Activated CD4-positive, alpha-beta T cell treated with anti-CD3 and anti-CD28 coated beads, Interleukin-2, amount 10 ng/mL, durations not matched to agents 7 days and 5 days (primary cell): ENCODE measurements around the gene PTPRH. TPM values are rescaled to one million over a fixed set of nuclear protein-coding genes. Genes with fewer than 3 reads are reported as not detected.
"Not testable (repeated sequence)": the region's sequence is repeated elsewhere in the genome, so short reads cannot be mapped to it uniquely, and the experiment has no call there.

Experiments
- CTCF ChIA-PET: fragments of 350-600 bp; sonication (Branson Sonifier 250); formaldehyde crosslinking; loops from one replicate; lab custom pipeline; 2021; ENCODE audit warnings: antibody characterized with exemption; lab: Charles Lee
- POLR2A ChIA-PET: fragments of 350-600 bp; sonication (Branson Sonifier 250); formaldehyde crosslinking; loops from one replicate; lab custom pipeline; 2021; ENCODE audit warnings: antibody characterized with exemption; lab: Charles Lee
- DNase-seq: peaks from one replicate; pipeline ENCODE4 v3.0.0-alpha.2; 2020
- H3K27ac Mint-ChIP-seq: one replicate; pipeline ENCODE4 v1.8.0; 2021; ENCODE audit warnings: mild to moderate bottlenecking, moderate library complexity, mixed read lengths
- H3K27me3 Mint-ChIP-seq: one replicate; pipeline ENCODE4 v1.8.0; 2021; ENCODE audit warnings: mixed read lengths
- H3K36me3 Mint-ChIP-seq: one replicate; pipeline ENCODE4 v1.8.0; 2021; ENCODE audit warnings: low read depth, mixed read lengths
- H3K4me1 Mint-ChIP-seq: one replicate; pipeline ENCODE4 v1.8.0; 2021; ENCODE audit warnings: mixed read lengths
- H3K4me3 Mint-ChIP-seq: one replicate; pipeline ENCODE4 v1.8.0; 2021; ENCODE audit warnings: mild to moderate bottlenecking, moderate library complexity, mixed read lengths
- H3K9me3 Mint-ChIP-seq: one replicate; pipeline ENCODE4 v1.8.0; 2021; ENCODE audit warnings: mixed read lengths
- total RNA-seq, 2 experiments: library from RNA; stranded (reverse); gene quantifications; one replicate each; pipeline ENCODE4 v1.2.3, GENCODE V29; 2021

The PTPRH gene
- total RNA-seq, 2 experiments from 2014 or later = not detected

- no peaks in the 10 kb centered on the region for H3K27me3 Mint-ChIP-seq
- POLR2A ChIA-PET = no interaction called here
- CTCF ChIA-PET = interaction anchor here (1.0 kb wide), 1 partner anchor 104 kb away, joined by 3 read pairs; no protein-coding TSS in a partner anchor
- no peak for DNase-seq
- H3K4me3 Mint-ChIP-seq = no peak overlapping the region
- no peak overlapping the region for H3K27ac Mint-ChIP-seq
- H3K9me3 Mint-ChIP-seq = no peaks in the 10 kb centered on the region
- H3K36me3 Mint-ChIP-seq = peaks cover 36% of the 10 kb centered on the region
- H3K4me1 Mint-ChIP-seq = no peaks in the 10 kb centered on the region
These were observed 18.7 kb upstream of the PTPRH start for GRCh38 chr19:55228015-55228391.

GRCh38 chr19:55227241-55228014, 18.1 kb upstream of the PTPRH start:
- ChIA-PET CTCF (interaction anchor here (1.0 kb wide), 1 partner anchor 105 kb away, joined by 3 read pairs; no protein-coding TSS in a partner anchor), POLR2A (no interaction called here)
- H3K36me3 Mint-ChIP-seq = peaks cover 34% of the 10 kb centered on the region
- H3K4me3 Mint-ChIP-seq = no peak overlapping the region
- no peaks in the 10 kb centered on the region for H3K27me3 Mint-ChIP-seq
- DNase-seq = no peak
- H3K9me3 Mint-ChIP-seq = no peaks in the 10 kb centered on the region
- H3K27ac Mint-ChIP-seq = no peak overlapping the region
- no peaks in the 10 kb centered on the region for H3K4me1 Mint-ChIP-seq

GRCh38 chr19:55226788-55227187, 17.5 kb upstream of the PTPRH start:
- CTCF ChIA-PET = no interaction called here
- no peaks in the 10 kb centered on the region for H3K9me3 Mint-ChIP-seq
- no peak for DNase-seq
- H3K27ac Mint-ChIP-seq = no peak overlapping the region
- peaks cover 30% of the 10 kb centered on the region for H3K36me3 Mint-ChIP-seq
- no peaks in the 10 kb centered on the region for H3K27me3 Mint-ChIP-seq
- H3K4me3 Mint-ChIP-seq = no peak overlapping the region
- POLR2A ChIA-PET = no interaction called here
- H3K4me1 Mint-ChIP-seq = no peaks in the 10 kb centered on the region

GRCh38 chr19:55226273-55226672, 17.0 kb upstream of the PTPRH start:
- no peak for DNase-seq
- Mint-ChIP-seq H3K4me3 (no peak overlapping the region), H3K9me3 (peaks cover 3% of the 10 kb centered on the region), H3K4me1 (no peaks in the 10 kb centered on the region), H3K27ac (no peak overlapping the region), H3K36me3 (peaks cover 32% of the 10 kb centered on the region), H3K27me3 (no peaks in the 10 kb centered on the region)
- ChIA-PET CTCF (no interaction called here), POLR2A (no interaction called here)

- Mint-ChIP-seq H3K36me3 (peaks cover 38% of the 10 kb centered on the region), H3K27ac (no peak overlapping the region), H3K27me3 (no peaks in the 10 kb centered on the region), H3K4me1 (no peaks in the 10 kb centered on the region), H3K4me3 (no peak overlapping the region), H3K9me3 (peaks cover 3% of the 10 kb centered on the region)
- ChIA-PET POLR2A (no interaction called here), CTCF (no interaction called here)
- no peak for DNase-seq
These were observed 16.2 kb upstream of the PTPRH start for GRCh38 chr19:55225415-55225958.

GRCh38 chr19:55224679-55225414, 15.5 kb upstream of the PTPRH start:
- peaks cover 38% of the 10 kb centered on the region for H3K36me3 Mint-ChIP-seq
- peak overlapping the region; percentile 31 for H3K27ac Mint-ChIP-seq
- POLR2A ChIA-PET, H3K4me1 Mint-ChIP-seq, H3K4me3 Mint-ChIP-seq, CTCF ChIA-PET, DNase-seq, H3K27me3 Mint-ChIP-seq, H3K9me3 Mint-ChIP-seq: not testable (repeated sequence)

GRCh38 chr19:55224038-55224665, 14.9 kb upstream of the PTPRH start:
- no peaks in the 10 kb centered on the region for H3K27me3 Mint-ChIP-seq
- CTCF ChIA-PET = interaction anchor here (0.5 kb wide), 1 partner anchor 212 kb away, joined by 3 read pairs; no protein-coding TSS in a partner anchor
- H3K4me3 Mint-ChIP-seq = no peak overlapping the region
- peaks cover 3% of the 10 kb centered on the region for H3K9me3 Mint-ChIP-seq
- no peak for DNase-seq
- peaks cover 37% of the 10 kb centered on the region for H3K36me3 Mint-ChIP-seq
- no peaks in the 10 kb centered on the region for H3K4me1 Mint-ChIP-seq
- POLR2A ChIA-PET = no interaction called here
- H3K27ac Mint-ChIP-seq = peak overlapping the region; percentile 31

- ChIA-PET POLR2A (no interaction called here), CTCF (interaction anchor here (0.5 kb wide), 1 partner anchor 213 kb away, joined by 3 read pairs; no protein-coding TSS in a partner anchor)
- no peak for DNase-seq
- Mint-ChIP-seq H3K4me3 (no peak overlapping the region), H3K36me3 (peaks cover 34% of the 10 kb centered on the region), H3K27ac (no peak overlapping the region), H3K27me3 (no peaks in the 10 kb centered on the region), H3K9me3 (peaks cover 3% of the 10 kb centered on the region), H3K4me1 (no peaks in the 10 kb centered on the region)
These were observed 14.2 kb upstream of the PTPRH start for GRCh38 chr19:55223291-55224037.

- Mint-ChIP-seq H3K4me1 (peaks cover 14% of the 10 kb centered on the region), H3K9me3 (peaks cover 6% of the 10 kb centered on the region), H3K27ac (no peak overlapping the region), H3K4me3 (no peak overlapping the region), H3K27me3 (peaks cover 11% of the 10 kb centered on the region), H3K36me3 (peaks cover 17% of the 10 kb centered on the region)
- ChIA-PET POLR2A (no interaction called here), CTCF (interaction anchor here (0.5 to 1.4 kb wide), 2 partner anchors 61 to 1332 kb away, joined by 4 to 5 read pairs; no protein-coding TSS in a partner anchor)
- DNase-seq = no peak
These were observed 11.2 kb upstream of the PTPRH start for GRCh38 chr19:55220525-55220924.

GRCh38 chr19:55216461-55217198, 7.3 kb upstream of the PTPRH start:
- H3K4me3 Mint-ChIP-seq = peak overlapping the region; percentile 38
- ChIA-PET POLR2A (no interaction called here), CTCF (interaction anchor here (0.7 to 1.7 kb wide), 2 partner anchors 11 to 56 kb away, joined by 3 read pairs; no protein-coding TSS in a partner anchor)
- peaks cover 18% of the 10 kb centered on the region for H3K9me3 Mint-ChIP-seq
- no peak overlapping the region for H3K27ac Mint-ChIP-seq
- H3K4me1 Mint-ChIP-seq = peaks cover 14% of the 10 kb centered on the region
- peaks cover 16% of the 10 kb centered on the region for H3K36me3 Mint-ChIP-seq
- peak; percentile 63 for DNase-seq
- H3K27me3 Mint-ChIP-seq = peaks cover 21% of the 10 kb centered on the region

- POLR2A ChIA-PET = interaction anchor here (0.6 kb wide), 1 partner anchor 40 kb away, joined by 4 read pairs; no protein-coding TSS in a partner anchor
- Mint-ChIP-seq H3K27me3 (peaks cover 22% of the 10 kb centered on the region), H3K9me3 (peaks cover 15% of the 10 kb centered on the region)
These were observed 4.2 kb upstream of the PTPRH start for GRCh38 chr19:55213547-55213946.

More at GRCh38 chr19:55213547-55213946, 4.2 kb upstream of the PTPRH start:
- H3K36me3 Mint-ChIP-seq = peaks cover 3% of the 10 kb centered on the region
- no peak overlapping the region for H3K4me3 Mint-ChIP-seq
- CTCF ChIA-PET = no interaction called here
- DNase-seq = no peak
- peaks cover 14% of the 10 kb centered on the region for H3K4me1 Mint-ChIP-seq
- H3K27ac Mint-ChIP-seq = no peak overlapping the region
